Mesendoderm (in vitro differentiated cells): Measurements from ENCODE around the gene PHF2. TPM values are rescaled to one million over a fixed set of nuclear protein-coding genes. Genes with fewer than 3 reads are reported as not detected.

Experiments
- DNase-seq: peaks from one replicate; pipeline ENCODE4 v3.0.0; 2013
- H2AK5ac ChIP-seq: 2 replicates; pipeline ENCODE4 v1.6.1; 2013; ENCODE audit warnings: low read length, inconsistent platforms
- H2BK120ac ChIP-seq: 2 replicates; pipeline ENCODE4 v1.6.1; 2013; ENCODE audit warnings: low read depth, mild to moderate bottlenecking, low read length, moderate library complexity, mixed read lengths
- H2BK15ac ChIP-seq: replicated peaks from 2 replicates; pipeline ENCODE4 v1.6.1; 2013; ENCODE audit warnings: low read depth, mild to moderate bottlenecking, moderate library complexity
- H2BK5ac ChIP-seq: 2 replicates; pipeline ENCODE4 v1.6.1; 2013; ENCODE audit warnings: low read length, inconsistent platforms
- H3K18ac ChIP-seq: 2 replicates; pipeline ENCODE4 v1.6.1; 2013; ENCODE audit warnings: mild to moderate bottlenecking, low read length, mixed read lengths
- H3K23ac ChIP-seq: one replicate; pipeline ENCODE4 v1.6.1; 2013; ENCODE audit warnings: low read length
- H3K27ac ChIP-seq: 2 replicates; pipeline ENCODE4 v1.5.1; 2013; ENCODE audit warnings: low read depth, mild to moderate bottlenecking, inconsistent platforms, low read length, moderate library complexity
- H3K27me3 ChIP-seq: 2 replicates; pipeline ENCODE4 v1.6.1; 2013; ENCODE audit warnings: low read length, control low read depth, mild to moderate bottlenecking, inconsistent platforms; ENCODE audit not compliant: insufficient read depth, poor library complexity
- H3K36me3 ChIP-seq: 2 replicates; pipeline ENCODE4 v1.6.1; 2013; ENCODE audit warnings: low read length, inconsistent platforms; ENCODE audit not compliant: control insufficient read depth, insufficient read depth
- H3K4ac ChIP-seq: one replicate; pipeline ENCODE4 v1.6.1; 2013; ENCODE audit warnings: low read depth, mild to moderate bottlenecking, low read length, moderate library complexity
- H3K4me1 ChIP-seq: 2 replicates; pipeline ENCODE4 v1.6.1; 2013; ENCODE audit warnings: low read depth, low read length, inconsistent platforms; ENCODE audit not compliant: control insufficient read depth
- H3K4me2 ChIP-seq: 2 replicates; pipeline ENCODE4 v1.6.1; 2013; ENCODE audit warnings: low read length
- H3K4me3 ChIP-seq: 2 replicates; pipeline ENCODE4 v1.5.1; 2013; ENCODE audit warnings: mild to moderate bottlenecking, low read length
- H3K56ac ChIP-seq: one replicate; pipeline ENCODE4 v1.6.1; 2013; ENCODE audit warnings: low read length
- H3K79me1 ChIP-seq: 2 replicates; pipeline ENCODE4 v1.6.1; 2013; ENCODE audit warnings: low read length, inconsistent platforms
- H3K79me2 ChIP-seq: 2 replicates; pipeline ENCODE4 v1.6.1; 2013; ENCODE audit warnings: mild to moderate bottlenecking, low read length; ENCODE audit not compliant: control insufficient read depth, insufficient read depth
- H3K9ac ChIP-seq: 2 replicates; pipeline ENCODE4 v1.6.1; 2013; ENCODE audit warnings: low read length, inconsistent platforms
- H4K5ac ChIP-seq: one replicate; pipeline ENCODE4 v1.6.1; 2013; ENCODE audit warnings: low read length
- H4K8ac ChIP-seq: one replicate; pipeline ENCODE4 v1.6.1; 2013; ENCODE audit warnings: low read depth, mild to moderate bottlenecking, control low read depth, low read length, moderate library complexity
- WGBS: extraction: QIAGEN DNeasy Blood & Tissue Kit; methylation state at CpG from one replicate; pipeline ENCODE4 v1.1.7; 2013; ENCODE audit warnings: low lambda C conversion rate, missing lambda C conversion rate; ENCODE audit not compliant: insufficient coverage; ENCODE audit errors: extremely low coverage; 5-methylcytosine and 5-hydroxymethylcytosine counted together
- polyA plus RNA-seq, 2 experiments: library from polyadenylated mRNA; stranded (reverse); fragments of 200-250 nt; gene quantifications; one replicate each; pipeline ENCODE4 v1.2.3, GENCODE V29; 2013

Gene PHF2
- 6.5 TPM for polyA plus RNA-seq (2013, experiment 1 of 2)
- 7.1 TPM for polyA plus RNA-seq (2013, experiment 2 of 2)

DNA sequence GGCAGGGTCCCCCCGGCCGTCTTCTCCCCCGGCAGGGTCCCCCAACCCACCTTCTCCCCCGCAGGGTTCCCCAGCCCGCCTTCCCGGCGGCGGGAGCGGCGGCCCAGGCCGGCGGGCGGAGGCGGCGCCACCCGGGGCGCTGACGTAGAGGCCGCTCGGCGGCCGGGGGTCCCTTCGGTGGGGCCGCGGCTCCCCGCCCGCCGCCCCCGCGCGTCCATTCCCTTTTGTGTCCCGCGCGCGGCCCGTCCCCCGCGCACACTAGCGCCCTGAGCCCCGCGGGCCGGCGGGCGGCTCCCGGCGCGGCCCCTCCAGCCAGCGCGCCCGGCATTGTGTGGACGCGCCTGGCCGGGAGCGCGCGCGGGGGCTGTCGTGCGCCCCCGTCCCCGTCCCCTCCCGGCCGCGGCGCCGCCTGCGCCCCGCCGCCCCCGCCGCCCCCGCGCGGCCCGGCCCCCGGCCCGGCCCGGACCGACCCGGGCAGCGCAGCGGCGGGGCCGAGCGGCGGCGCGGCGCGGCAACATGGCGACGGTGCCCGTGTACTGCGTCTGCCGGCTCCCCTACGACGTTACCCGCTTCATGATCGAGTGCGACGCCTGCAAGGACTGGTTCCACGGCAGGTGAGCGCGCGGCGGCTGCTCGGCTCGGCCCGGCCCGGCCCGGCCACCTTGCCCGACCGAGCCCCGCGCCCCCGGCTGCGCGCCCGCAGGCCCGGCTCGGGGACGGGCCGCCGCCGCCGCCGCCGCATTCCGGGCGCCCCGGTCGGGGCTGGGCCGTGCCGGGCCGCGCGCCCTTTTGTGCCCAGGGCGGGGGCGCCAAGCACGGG, at the start of gene PHF2:
PHF2 (plus strand) TSS at position 327 of the 820 bp plus-strand sequence; CDS start at position 517, 190 bp downstream.
- peak within 1 kb of the TSS; percentile 84 for H3K9ac ChIP-seq
- WGBS = no CpG with 5 or more reads among the region's 140 CpGs

DNA sequence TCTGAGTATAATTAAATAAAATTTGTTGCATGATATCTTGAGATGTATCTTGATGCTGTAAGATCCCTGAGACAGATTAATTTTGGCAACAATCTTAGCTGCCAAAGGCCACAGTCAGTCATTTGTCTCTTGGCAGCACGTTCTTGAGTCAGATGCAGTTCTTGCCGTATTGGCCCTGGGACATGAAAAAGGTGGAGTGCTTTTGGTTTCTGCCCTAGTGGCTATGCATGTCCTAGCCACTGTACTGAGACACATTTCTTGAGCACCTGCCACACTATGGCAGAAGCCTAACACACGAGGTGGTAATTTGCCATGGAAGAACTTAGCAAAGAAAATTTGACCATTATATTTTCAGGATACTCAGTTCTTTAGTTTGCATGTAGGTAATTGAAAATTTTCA, 45.0 kb upstream of the PHF2 start:
- Histone ChIP-seq H2BK120ac (no peak overlapping the region), H3K27ac (no peak overlapping the region), H3K9ac (no peak overlapping the region), H3K79me1 (peaks cover 3% of the 10 kb centered on the region), H2BK5ac (no peak overlapping the region), H3K79me2 (no peaks in the 10 kb centered on the region), H4K5ac (no peak overlapping the region), H3K4me1 (no peaks in the 10 kb centered on the region), H3K27me3 (no peaks in the 10 kb centered on the region), H3K56ac (no peak overlapping the region), H3K4me3 (no peak overlapping the region), H3K4me2 (no peak overlapping the region), H4K8ac (no peak overlapping the region), H2AK5ac (no peak overlapping the region), H3K36me3 (peaks cover 3% of the 10 kb centered on the region), H2BK15ac (no peak overlapping the region), H3K18ac (no peak overlapping the region), H3K23ac (no peak overlapping the region), H3K4ac (no peak overlapping the region)
- WGBS = no CpG with 5 or more reads among the region's 3 CpGs
- peak; percentile 26 for DNase-seq

More for the DNA sequence above, at the start of gene PHF2:
- H3K56ac ChIP-seq = peak within 1 kb of the TSS; percentile 96
- no peak within 1 kb of the TSS for H3K27ac ChIP-seq
- no peak within 1 kb of the TSS for H2AK5ac ChIP-seq
- H3K23ac ChIP-seq = peak within 1 kb of the TSS; percentile 89
- DNase-seq = peak; percentile 19
- peak within 1 kb of the TSS; percentile 79 for H3K4me2 ChIP-seq
- H2BK5ac ChIP-seq = no peak within 1 kb of the TSS
- H3K4me3 ChIP-seq = peak within 1 kb of the TSS; percentile 61
- peaks cover 5% of the 10 kb centered on the region for H3K4me1 ChIP-seq
- peak within 1 kb of the TSS; percentile 51 for H2BK120ac ChIP-seq
- H3K4ac ChIP-seq = peak within 1 kb of the TSS; percentile 96
- H4K5ac ChIP-seq = no peak within 1 kb of the TSS
- H3K18ac ChIP-seq = peak within 1 kb of the TSS; percentile 98
- H3K36me3 ChIP-seq = no peaks in the 10 kb centered on the region
- H4K8ac ChIP-seq = peak within 1 kb of the TSS; percentile 91
- H2BK15ac ChIP-seq = no peak within 1 kb of the TSS
- H3K79me1 ChIP-seq = peaks cover 14% of the 10 kb centered on the region
- H3K27me3 ChIP-seq = no peaks in the 10 kb centered on the region
- peaks cover 2% of the 10 kb centered on the region for H3K79me2 ChIP-seq

DNA sequence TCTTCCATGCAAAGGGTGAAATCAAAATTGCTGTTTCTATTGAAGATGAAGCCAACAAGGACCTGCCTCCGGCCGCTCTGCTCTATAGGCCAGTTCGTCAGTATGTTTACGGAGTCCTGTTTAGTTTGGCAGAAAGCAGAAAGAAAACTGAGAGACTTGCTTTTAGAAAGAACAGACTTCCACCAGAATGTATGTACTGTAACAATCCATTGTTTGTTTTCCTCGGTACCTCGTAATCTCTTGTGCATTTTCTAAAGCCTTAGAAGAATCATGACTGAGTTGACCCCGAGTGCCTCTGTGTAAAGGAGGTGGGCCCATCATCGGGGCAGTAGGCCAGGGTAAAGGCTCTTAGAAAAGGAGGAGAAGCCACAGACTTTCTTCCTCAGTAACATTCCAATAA, 44.2 kb upstream of the PHF2 start:
- WGBS = no CpG with 5 or more reads among the region's 8 CpGs
- no peak overlapping the region for H2AK5ac ChIP-seq
- H3K79me2 ChIP-seq = no peaks in the 10 kb centered on the region
- no peak overlapping the region for H2BK5ac ChIP-seq
- no peak overlapping the region for H3K27ac ChIP-seq
- peaks cover 3% of the 10 kb centered on the region for H3K36me3 ChIP-seq
- no peak overlapping the region for H3K9ac ChIP-seq
- no peak overlapping the region for H3K56ac ChIP-seq
- no peak overlapping the region for H3K18ac ChIP-seq
- H3K4me2 ChIP-seq = no peak overlapping the region
- no peak overlapping the region for H4K8ac ChIP-seq
- no peak overlapping the region for H4K5ac ChIP-seq
- no peak overlapping the region for H3K4me3 ChIP-seq
- no peak overlapping the region for H2BK15ac ChIP-seq
- no peak overlapping the region for H3K4ac ChIP-seq
- no peak overlapping the region for H2BK120ac ChIP-seq
- H3K4me1 ChIP-seq = no peaks in the 10 kb centered on the region
- peaks cover 3% of the 10 kb centered on the region for H3K79me1 ChIP-seq
- no peaks in the 10 kb centered on the region for H3K27me3 ChIP-seq
- no peak overlapping the region for H3K23ac ChIP-seq
- no peak for DNase-seq

DNA sequence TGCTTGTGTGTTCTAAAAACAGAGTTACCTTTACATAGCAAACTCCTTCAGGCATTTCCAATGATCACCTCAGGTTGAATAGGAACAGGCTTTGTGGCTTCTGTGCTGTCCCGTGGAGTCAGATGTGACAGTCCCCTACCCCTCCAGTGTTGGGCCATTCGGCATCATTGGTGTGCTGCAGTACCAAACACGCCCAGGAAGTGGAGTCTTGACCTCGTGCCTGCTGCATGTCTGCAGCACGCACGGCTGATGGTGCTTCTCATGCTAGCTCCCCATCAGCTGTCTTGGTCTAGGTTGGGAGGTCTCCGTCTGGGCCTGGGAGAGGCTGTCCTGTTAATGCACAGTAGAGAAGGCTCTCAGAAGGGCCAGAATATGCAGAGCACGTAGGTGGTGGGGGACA, 42.5 kb upstream of the PHF2 start:
- H3K27ac ChIP-seq = no peak overlapping the region
- H3K18ac ChIP-seq = no peak overlapping the region
- H3K79me2 ChIP-seq = no peaks in the 10 kb centered on the region
- H3K23ac ChIP-seq = no peak overlapping the region
- DNase-seq = peak; percentile 35
- no peak overlapping the region for H3K4me2 ChIP-seq
- no peak overlapping the region for H2BK15ac ChIP-seq
- H3K4me1 ChIP-seq = no peaks in the 10 kb centered on the region
- H2AK5ac ChIP-seq = no peak overlapping the region
- H3K4ac ChIP-seq = no peak overlapping the region
- H3K36me3 ChIP-seq = peaks cover 3% of the 10 kb centered on the region
- H3K56ac ChIP-seq = no peak overlapping the region
- no peak overlapping the region for H2BK120ac ChIP-seq
- no CpG with 5 or more reads among the region's 8 CpGs for WGBS
- H3K9ac ChIP-seq = no peak overlapping the region
- no peaks in the 10 kb centered on the region for H3K27me3 ChIP-seq
- no peak overlapping the region for H2BK5ac ChIP-seq
- H3K4me3 ChIP-seq = no peak overlapping the region
- H4K8ac ChIP-seq = no peak overlapping the region
- H3K79me1 ChIP-seq = peaks cover 3% of the 10 kb centered on the region
- H4K5ac ChIP-seq = no peak overlapping the region

DNA sequence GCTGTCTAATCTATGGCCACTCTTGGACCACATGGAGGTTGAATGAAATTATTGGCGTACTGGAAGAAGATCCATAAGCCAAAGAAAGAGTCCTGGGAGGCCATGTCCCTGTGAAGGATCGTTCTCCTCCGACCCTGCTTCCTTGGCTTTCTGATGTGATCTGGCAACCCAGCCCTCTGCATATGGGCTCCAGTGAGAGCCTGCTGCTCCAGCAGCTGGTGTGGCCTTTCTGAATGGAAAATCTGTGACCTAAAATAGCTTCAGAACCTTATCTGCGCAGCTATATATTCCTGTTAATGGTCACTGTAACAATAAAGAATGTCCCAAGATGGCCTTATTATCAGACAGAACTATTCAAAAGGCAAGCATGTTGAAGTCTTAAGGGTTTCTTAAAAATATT, 40.2 kb upstream of the PHF2 start:
- Histone ChIP-seq H2BK5ac (no peak overlapping the region), H3K9ac (no peak overlapping the region), H3K27ac (no peak overlapping the region), H3K23ac (no peak overlapping the region), H3K79me2 (no peaks in the 10 kb centered on the region), H2BK15ac (no peak overlapping the region), H4K8ac (no peak overlapping the region), H3K27me3 (no peaks in the 10 kb centered on the region), H4K5ac (no peak overlapping the region), H2BK120ac (no peak overlapping the region), H3K4me1 (no peaks in the 10 kb centered on the region), H3K4me3 (no peak overlapping the region), H3K79me1 (peaks cover 5% of the 10 kb centered on the region), H2AK5ac (no peak overlapping the region), H3K36me3 (no peaks in the 10 kb centered on the region), H3K56ac (no peak overlapping the region), H3K18ac (no peak overlapping the region), H3K4ac (no peak overlapping the region), H3K4me2 (no peak overlapping the region)
- no CpG with 5 or more reads among the region's 4 CpGs for WGBS
- no peak for DNase-seq
